Measurements from ENCODE around the gene NAALADL2.
"Not testable (repeated sequence)": the region's sequence is repeated elsewhere in the genome, so short reads cannot be mapped to it uniquely, and the experiment has no call there.

NAALADL2 gene

GRCh38 chr3:175528693-175529092, 669.6 kb downstream of the NAALADL2 start:
- in situ Hi-C loops (cut with MboI; ENCODE audit: low sequenced_read_pairs) = not testable (repeated sequence)

GRCh38 chr3:175535351-175535750, 676.2 kb downstream of the NAALADL2 start:
- in situ Hi-C loops (cut with MboI; ENCODE audit: low sequenced_read_pairs) = no loop called here

GRCh38 chr3:175546115-175546514, 687.0 kb downstream of the NAALADL2 start:
- in situ Hi-C loops (cut with MboI; ENCODE audit: low sequenced_read_pairs) = no loop called here

- in situ Hi-C loops (cut with MboI; ENCODE audit: low sequenced_read_pairs) = no loop called here
These were observed 693.8 kb downstream of the NAALADL2 start for GRCh38 chr3:175552929-175553328.

- in situ Hi-C loops (cut with MboI; ENCODE audit: low sequenced_read_pairs) = no loop called here
These were observed 695.7 kb downstream of the NAALADL2 start for GRCh38 chr3:175554801-175555200.

GRCh38 chr3:175558261-175558660, 699.1 kb downstream of the NAALADL2 start:
- in situ Hi-C loops (cut with MboI; ENCODE audit: low sequenced_read_pairs) = no loop called here

- in situ Hi-C loops (cut with MboI; ENCODE audit: low sequenced_read_pairs) = no loop called here
These were observed 705.2 kb downstream of the NAALADL2 start for GRCh38 chr3:175564363-175564762.

- in situ Hi-C loops (cut with MboI; ENCODE audit: low sequenced_read_pairs) = no loop called here
These were observed 712.0 kb downstream of the NAALADL2 start for GRCh38 chr3:175571096-175571495.

GRCh38 chr3:175573226-175573625, 714.1 kb downstream of the NAALADL2 start:
- in situ Hi-C loops (cut with MboI; ENCODE audit: low sequenced_read_pairs) = no loop called here

GRCh38 chr3:175580318-175580717, 721.2 kb downstream of the NAALADL2 start:
- in situ Hi-C loops (cut with MboI; ENCODE audit: low sequenced_read_pairs) = no loop called here

- in situ Hi-C loops (cut with MboI; ENCODE audit: low sequenced_read_pairs) = no loop called here
These were observed 726.8 kb downstream of the NAALADL2 start for GRCh38 chr3:175585898-175586297.

GRCh38 chr3:175590745-175591144, 731.6 kb downstream of the NAALADL2 start:
- in situ Hi-C loops (cut with MboI; ENCODE audit: low sequenced_read_pairs) = no loop called here

- in situ Hi-C loops (cut with MboI; ENCODE audit: low sequenced_read_pairs) = no loop called here
These were observed 732.2 kb downstream of the NAALADL2 start for GRCh38 chr3:175591375-175591774.

- in situ Hi-C loops (cut with MboI; ENCODE audit: low sequenced_read_pairs) = no loop called here
These were observed 734.2 kb downstream of the NAALADL2 start for GRCh38 chr3:175593331-175593730.

- in situ Hi-C loops (cut with MboI; ENCODE audit: low sequenced_read_pairs) = no loop called here
These were observed 739.6 kb downstream of the NAALADL2 start for GRCh38 chr3:175598740-175599139.

GRCh38 chr3:175601521-175601920, 742.4 kb downstream of the NAALADL2 start:
- in situ Hi-C loops (cut with MboI; ENCODE audit: low sequenced_read_pairs) = no loop called here

- in situ Hi-C loops (cut with MboI; ENCODE audit: low sequenced_read_pairs) = no loop called here
These were observed 746.7 kb downstream of the NAALADL2 start for GRCh38 chr3:175605851-175606250.

- in situ Hi-C loops (cut with MboI; ENCODE audit: low sequenced_read_pairs) = no loop called here
These were observed 747.6 kb downstream of the NAALADL2 start for GRCh38 chr3:175606650-175607318.

- in situ Hi-C loops (cut with MboI; ENCODE audit: low sequenced_read_pairs) = no loop called here
These were observed 749.2 kb downstream of the NAALADL2 start for GRCh38 chr3:175608356-175608755.

- in situ Hi-C loops (cut with MboI; ENCODE audit: low sequenced_read_pairs) = no loop called here
These were observed 749.8 kb downstream of the NAALADL2 start for GRCh38 chr3:175608911-175609310.

GRCh38 chr3:175612487-175613196, 753.5 kb downstream of the NAALADL2 start:
- in situ Hi-C loops (cut with MboI; ENCODE audit: low sequenced_read_pairs) = no loop called here

- in situ Hi-C loops (cut with MboI; ENCODE audit: low sequenced_read_pairs) = not testable (repeated sequence)
These were observed 755.0 kb downstream of the NAALADL2 start for GRCh38 chr3:175614107-175614506.

Data from HL-60/S4 treated with phorbol 12-myristate 13-acetate at 8.2 ng/mL for 4 days and 3 days (cell line).